Measurements from ENCODE around the gene NME9. TPM values are rescaled to one million over a fixed set of nuclear protein-coding genes. Genes with fewer than 3 reads are reported as not detected.

The NME9 gene
- total and polyA plus RNA-seq, 5 donors, result 0.09 to 0.35 (median 0.17) TPM; not detected in 2

- Histone ChIP-seq H3K4me3 (ENCODE audit: low read length) (no peak overlapping the region), H3K4me1 (ENCODE audit: control insufficient read depth, insufficient read depth, low read length) (no peaks in the 10 kb centered on the region), H3K27ac (ENCODE audit: low read length) (no peak overlapping the region), H3K9me3 (ENCODE audit: control insufficient read depth, low read length) (peaks cover 5% of the 10 kb centered on the region), H3K27me3 (ENCODE audit: control insufficient read depth, insufficient read depth) (no peaks in the 10 kb centered on the region)
- ATAC-seq (no peak), DNase-seq (no peak)
- intact Hi-C loops (cut with DNase I), result no loop called here
These were observed 20.9 kb downstream of the NME9 start for GRCh38 chr3:138308783-138309182.

GRCh38 chr3:138307899-138308298, 21.8 kb downstream of the NME9 start:
- peaks cover 5% of the 10 kb centered on the region for H3K9me3 ChIP-seq (ENCODE audit: control insufficient read depth, low read length)
- ATAC-seq, result no peak
- WGBS, result 85% methylated on average over 5 of the region's 5 CpGs
- H3K4me1 ChIP-seq (ENCODE audit: control insufficient read depth, insufficient read depth, low read length), result no peaks in the 10 kb centered on the region
- no peak overlapping the region for H3K27ac ChIP-seq (ENCODE audit: low read length)
- DNase-seq, result no peak
- no peaks in the 10 kb centered on the region for H3K27me3 ChIP-seq (ENCODE audit: control insufficient read depth, insufficient read depth)
- intact Hi-C loops (cut with DNase I), result loop anchor here in 1 of 4 donors (1.0 kb wide), 1 partner anchor 19 kb away; no protein-coding TSS in a partner anchor
- no peak overlapping the region for H3K4me3 ChIP-seq (ENCODE audit: low read length)

GRCh38 chr3:138303474-138303873, 26.2 kb downstream of the NME9 start:
- H3K4me3 ChIP-seq (ENCODE audit: low read length), result no peak overlapping the region
- H3K27ac ChIP-seq (ENCODE audit: low read length), result no peak overlapping the region
- DNase-seq (no peak), ATAC-seq (no peak)
- intact Hi-C loops (cut with DNase I), result no loop called here
- peaks cover 5% of the 10 kb centered on the region for H3K9me3 ChIP-seq (ENCODE audit: control insufficient read depth, low read length)
- 80% methylated on average over 6 of the region's 6 CpGs for WGBS
- no peaks in the 10 kb centered on the region for H3K4me1 ChIP-seq (ENCODE audit: control insufficient read depth, insufficient read depth, low read length)
- no peaks in the 10 kb centered on the region for H3K27me3 ChIP-seq (ENCODE audit: control insufficient read depth, insufficient read depth)

GRCh38 chr3:138300647-138301046, 29.0 kb downstream of the NME9 start:
- Histone ChIP-seq H3K27ac (ENCODE audit: low read length) (no peak overlapping the region), H3K9me3 (ENCODE audit: control insufficient read depth, low read length) (no peaks in the 10 kb centered on the region), H3K4me3 (ENCODE audit: low read length) (no peak overlapping the region), H3K27me3 (ENCODE audit: control insufficient read depth, insufficient read depth) (no peaks in the 10 kb centered on the region), H3K4me1 (ENCODE audit: control insufficient read depth, insufficient read depth, low read length) (no peaks in the 10 kb centered on the region)
- WGBS, result 68% methylated on average over 2 of the region's 2 CpGs
- intact Hi-C loops (cut with DNase I), result no loop called here
- ATAC-seq (no peak), DNase-seq (no peak)

GRCh38 chr3:138297876-138298275, 31.8 kb downstream of the NME9 start:
- no peaks in the 10 kb centered on the region for H3K9me3 ChIP-seq (ENCODE audit: control insufficient read depth, low read length)
- 88% methylated on average over 1 of the region's 1 CpG for WGBS
- H3K4me1 ChIP-seq (ENCODE audit: control insufficient read depth, insufficient read depth, low read length), result no peaks in the 10 kb centered on the region
- no peaks in the 10 kb centered on the region for H3K27me3 ChIP-seq (ENCODE audit: control insufficient read depth, insufficient read depth)
- H3K4me3 ChIP-seq (ENCODE audit: low read length), result no peak overlapping the region
- intact Hi-C loops (cut with DNase I), result no loop called here
- no peak for ATAC-seq
- no peak for DNase-seq
- no peak overlapping the region for H3K27ac ChIP-seq (ENCODE audit: low read length)

- no peaks in the 10 kb centered on the region for H3K4me1 ChIP-seq (ENCODE audit: control insufficient read depth, insufficient read depth, low read length)
- 91% methylated on average over 5 of the region's 5 CpGs for WGBS
- ATAC-seq, result no peak
- intact Hi-C loops (cut with DNase I), result no loop called here
- H3K4me3 ChIP-seq (ENCODE audit: low read length), result no peak overlapping the region
- DNase-seq, result no peak
- H3K9me3 ChIP-seq (ENCODE audit: control insufficient read depth, low read length), result no peaks in the 10 kb centered on the region
- H3K27me3 ChIP-seq (ENCODE audit: control insufficient read depth, insufficient read depth), result no peaks in the 10 kb centered on the region
- H3K27ac ChIP-seq (ENCODE audit: low read length), result no peak overlapping the region
These were observed 32.5 kb downstream of the NME9 start for GRCh38 chr3:138297059-138297607.

GRCh38 chr3:138296639-138297038, 33.0 kb downstream of the NME9 start:
- 91% methylated on average over 1 of the region's 1 CpG for WGBS

GRCh38 chr3:138289701-138290100, 40.0 kb downstream of the NME9 start:
- WGBS, result 97% methylated on average over 3 of the region's 3 CpGs
- Histone ChIP-seq H3K27ac (ENCODE audit: low read length) (no peak overlapping the region), H3K9me3 (ENCODE audit: control insufficient read depth, low read length) (no peaks in the 10 kb centered on the region), H3K4me1 (ENCODE audit: control insufficient read depth, insufficient read depth, low read length) (no peaks in the 10 kb centered on the region), H3K27me3 (ENCODE audit: control insufficient read depth, insufficient read depth) (no peaks in the 10 kb centered on the region), H3K4me3 (ENCODE audit: low read length) (no peak overlapping the region)
- intact Hi-C loops (cut with DNase I), result loop anchor here in 1 of 4 donors (1.0 kb wide), 1 partner anchor 18 kb away; no protein-coding TSS in a partner anchor
- DNase-seq (no peak), ATAC-seq (no peak)

More at GRCh38 chr3:138296639-138297038, 33.0 kb downstream of the NME9 start:
- H3K4me1 ChIP-seq (ENCODE audit: control insufficient read depth, insufficient read depth, low read length), result no peaks in the 10 kb centered on the region
- DNase-seq, result no peak
- no peak overlapping the region for H3K4me3 ChIP-seq (ENCODE audit: low read length)
- no peak overlapping the region for H3K27ac ChIP-seq (ENCODE audit: low read length)
- H3K9me3 ChIP-seq (ENCODE audit: control insufficient read depth, low read length), result no peaks in the 10 kb centered on the region
- no peak for ATAC-seq
- intact Hi-C loops (cut with DNase I), result no loop called here
- no peaks in the 10 kb centered on the region for H3K27me3 ChIP-seq (ENCODE audit: control insufficient read depth, insufficient read depth)

- ATAC-seq, result no peak
- Histone ChIP-seq H3K9me3 (ENCODE audit: control insufficient read depth, low read length) (no peaks in the 10 kb centered on the region), H3K27ac (ENCODE audit: low read length) (no peak overlapping the region), H3K4me3 (ENCODE audit: low read length) (no peak overlapping the region), H3K4me1 (ENCODE audit: control insufficient read depth, insufficient read depth, low read length) (no peaks in the 10 kb centered on the region), H3K27me3 (ENCODE audit: control insufficient read depth, insufficient read depth) (no peaks in the 10 kb centered on the region)
- DNase-seq, result no peak
- intact Hi-C loops (cut with DNase I), result loop anchor here in 1 of 4 donors (1.0 kb wide), 1 partner anchor 18 kb away; no protein-coding TSS in a partner anchor
- 94% methylated on average over 2 of the region's 2 CpGs for WGBS
These were observed 40.4 kb downstream of the NME9 start for GRCh38 chr3:138289260-138289659.

- WGBS, result 95% methylated on average over 2 of the region's 2 CpGs
- DNase-seq (no peak), ATAC-seq (no peak)
- H3K4me3 ChIP-seq (ENCODE audit: low read length), result no peak overlapping the region
- H3K27me3 ChIP-seq (ENCODE audit: control insufficient read depth, insufficient read depth), result no peaks in the 10 kb centered on the region
- H3K27ac ChIP-seq (ENCODE audit: low read length), result no peak overlapping the region
- intact Hi-C loops (cut with DNase I), result no loop called here
- no peaks in the 10 kb centered on the region for H3K9me3 ChIP-seq (ENCODE audit: control insufficient read depth, low read length)
- H3K4me1 ChIP-seq (ENCODE audit: control insufficient read depth, insufficient read depth, low read length), result no peaks in the 10 kb centered on the region
These were observed 44.6 kb downstream of the NME9 start for GRCh38 chr3:138284957-138285477.

GRCh38 chr3:138284079-138284478, 45.6 kb downstream of the NME9 start:
- intact Hi-C loops (cut with DNase I), result no loop called here
- DNase-seq (no peak), ATAC-seq (no peak)
- WGBS, result 95% methylated on average over 1 of the region's 1 CpG
- no peak overlapping the region for H3K4me3 ChIP-seq (ENCODE audit: low read length)
- H3K27ac ChIP-seq (ENCODE audit: low read length), result no peak overlapping the region
- H3K9me3 ChIP-seq (ENCODE audit: control insufficient read depth, low read length), result no peaks in the 10 kb centered on the region
- no peaks in the 10 kb centered on the region for H3K4me1 ChIP-seq (ENCODE audit: control insufficient read depth, insufficient read depth, low read length)
- no peaks in the 10 kb centered on the region for H3K27me3 ChIP-seq (ENCODE audit: control insufficient read depth, insufficient read depth)

GRCh38 chr3:138282836-138283235, 46.8 kb downstream of the NME9 start:
- ATAC-seq (no peak), DNase-seq (no peak)
- no peaks in the 10 kb centered on the region for H3K27me3 ChIP-seq (ENCODE audit: control insufficient read depth, insufficient read depth)
- H3K4me3 ChIP-seq (ENCODE audit: low read length), result no peak overlapping the region
- no peaks in the 10 kb centered on the region for H3K9me3 ChIP-seq (ENCODE audit: control insufficient read depth, low read length)
- WGBS, result 97% methylated on average over 2 of the region's 2 CpGs
- intact Hi-C loops (cut with DNase I), result no loop called here
- no peaks in the 10 kb centered on the region for H3K4me1 ChIP-seq (ENCODE audit: control insufficient read depth, insufficient read depth, low read length)
- no peak overlapping the region for H3K27ac ChIP-seq (ENCODE audit: low read length)
